Measurements from ENCODE around the gene ANO1.

Gene ANO1

DNA sequence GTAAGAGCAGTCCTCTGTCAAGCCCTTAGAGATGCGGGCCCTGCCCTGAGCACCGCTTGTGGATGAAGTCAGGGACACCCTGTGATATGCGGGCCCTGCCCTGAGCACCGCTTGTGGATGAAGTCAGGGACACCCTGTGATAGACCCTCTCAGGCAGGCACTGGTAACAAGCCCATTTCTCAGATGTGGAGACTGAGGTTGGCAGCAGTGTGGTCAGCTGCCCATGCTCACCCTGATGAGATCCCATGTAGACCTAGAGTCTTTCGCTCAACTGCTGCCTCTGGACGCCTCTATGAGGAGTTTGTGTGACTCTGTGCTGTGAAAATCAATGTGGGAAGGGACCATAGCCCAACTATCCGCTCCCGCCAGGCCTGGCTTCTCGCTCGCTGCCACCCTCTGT, 66.1 kb downstream of the ANO1 start:
- FAIRE-seq (no peak), DNase-seq (ENCODE audit: insufficient read length, low spot score) (no peak)

DNA sequence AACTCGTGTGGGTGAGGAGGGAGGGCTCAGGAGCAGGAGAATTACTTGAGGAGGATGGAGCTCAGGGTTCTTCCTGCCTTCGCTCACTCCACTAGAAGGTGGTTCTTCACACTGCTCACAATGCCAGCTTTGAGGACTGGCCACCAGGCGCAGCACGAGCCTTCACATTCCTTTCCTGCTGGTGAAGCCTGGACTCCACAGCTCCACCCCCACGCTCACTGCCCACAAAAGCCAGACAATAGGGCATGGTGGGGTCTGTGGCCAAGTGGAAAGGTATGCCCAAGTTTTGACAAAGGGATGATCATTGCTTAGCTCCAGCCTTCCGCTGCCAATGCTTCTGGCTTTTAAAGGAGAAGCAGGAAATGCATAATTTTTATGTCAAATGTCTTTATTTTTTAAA, 67.0 kb downstream of the ANO1 start:
- DNase-seq (ENCODE audit: insufficient read length, low spot score) (no peak), FAIRE-seq (no peak)
- TF ChIP-seq SPI1 (IDR thresholded peaks at IDR 0.05; ENCODE audit: low read depth, low read length), result no peak
- TF ChIP-seq POLR2AphosphoS5 (IDR thresholded peaks at IDR 0.05; ENCODE audit: low read depth, low read length), result no peak
- TF ChIP-seq POU2F2 (IDR thresholded peaks at IDR 0.05; ENCODE audit: low read depth, low read length), result no peak
- no peak for TF ChIP-seq TAF1 (IDR thresholded peaks at IDR 0.05; ENCODE audit: low read depth, low read length)
- TF ChIP-seq PAX5 (IDR thresholded peaks at IDR 0.05; ENCODE audit: insufficient read depth, low read length, severe bottlenecking), result no peak
- TF ChIP-seq POLR2A (IDR thresholded peaks at IDR 0.05; ENCODE audit: low read depth, low read length), result no peak

More for the DNA sequence above, 66.1 kb downstream of the ANO1 start:
- TF ChIP-seq TAF1 (IDR thresholded peaks at IDR 0.05; ENCODE audit: low read depth, low read length), result no peak
- no peak for TF ChIP-seq POLR2AphosphoS5 (IDR thresholded peaks at IDR 0.05; ENCODE audit: low read depth, low read length)
- no peak for TF ChIP-seq PAX5 (IDR thresholded peaks at IDR 0.05; ENCODE audit: insufficient read depth, low read length, severe bottlenecking)
- no peak for TF ChIP-seq POLR2A (IDR thresholded peaks at IDR 0.05; ENCODE audit: low read depth, low read length)
- TF ChIP-seq SPI1 (IDR thresholded peaks at IDR 0.05; ENCODE audit: low read depth, low read length), result no peak
- TF ChIP-seq POU2F2 (IDR thresholded peaks at IDR 0.05; ENCODE audit: low read depth, low read length), result no peak

DNA sequence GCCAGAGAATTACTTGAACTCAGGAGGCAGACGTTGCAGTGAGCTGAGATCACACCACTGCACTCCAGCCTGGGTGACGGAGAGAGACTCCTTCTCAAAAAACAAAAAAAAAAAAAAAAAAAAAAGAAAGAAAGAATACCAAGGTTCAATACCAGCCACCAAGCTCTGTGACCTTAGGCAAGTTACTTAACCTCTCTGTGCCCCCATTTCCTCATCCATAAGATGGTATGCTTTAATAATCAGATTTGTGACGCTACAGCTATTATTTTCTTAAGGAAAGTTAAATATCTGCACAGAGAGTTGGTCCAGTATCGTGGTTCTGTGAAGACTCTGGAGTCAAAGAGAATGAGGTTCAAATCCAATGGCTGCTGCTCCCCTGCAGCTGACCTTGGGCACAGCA, 67.7 kb downstream of the ANO1 start:
- no peak for DNase-seq (ENCODE audit: insufficient read length, low spot score)
- FAIRE-seq, result no peak
- TF ChIP-seq POLR2AphosphoS5 (IDR thresholded peaks at IDR 0.05; ENCODE audit: low read depth, low read length) (no peak), POLR2A (IDR thresholded peaks at IDR 0.05; ENCODE audit: low read depth, low read length) (no peak), SPI1 (IDR thresholded peaks at IDR 0.05; ENCODE audit: low read depth, low read length) (no peak), PAX5 (IDR thresholded peaks at IDR 0.05; ENCODE audit: insufficient read depth, low read length, severe bottlenecking) (no peak), POU2F2 (IDR thresholded peaks at IDR 0.05; ENCODE audit: low read depth, low read length) (no peak), TAF1 (IDR thresholded peaks at IDR 0.05; ENCODE audit: low read depth, low read length) (no peak)

- FAIRE-seq (no peak), DNase-seq (ENCODE audit: insufficient read length, low spot score) (no peak)
- TF ChIP-seq POLR2A (IDR thresholded peaks at IDR 0.05; ENCODE audit: low read depth, low read length), result no peak
- TF ChIP-seq POLR2AphosphoS5 (IDR thresholded peaks at IDR 0.05; ENCODE audit: low read depth, low read length), result no peak
- no peak for TF ChIP-seq TAF1 (IDR thresholded peaks at IDR 0.05; ENCODE audit: low read depth, low read length)
- no peak for TF ChIP-seq SPI1 (IDR thresholded peaks at IDR 0.05; ENCODE audit: low read depth, low read length)
- TF ChIP-seq PAX5 (IDR thresholded peaks at IDR 0.05; ENCODE audit: insufficient read depth, low read length, severe bottlenecking), result no peak
- TF ChIP-seq POU2F2 (IDR thresholded peaks at IDR 0.05; ENCODE audit: low read depth, low read length), result no peak
These were observed 68.2 kb downstream of the ANO1 start for GRCh38 chr11:70146299-70146698.

DNA sequence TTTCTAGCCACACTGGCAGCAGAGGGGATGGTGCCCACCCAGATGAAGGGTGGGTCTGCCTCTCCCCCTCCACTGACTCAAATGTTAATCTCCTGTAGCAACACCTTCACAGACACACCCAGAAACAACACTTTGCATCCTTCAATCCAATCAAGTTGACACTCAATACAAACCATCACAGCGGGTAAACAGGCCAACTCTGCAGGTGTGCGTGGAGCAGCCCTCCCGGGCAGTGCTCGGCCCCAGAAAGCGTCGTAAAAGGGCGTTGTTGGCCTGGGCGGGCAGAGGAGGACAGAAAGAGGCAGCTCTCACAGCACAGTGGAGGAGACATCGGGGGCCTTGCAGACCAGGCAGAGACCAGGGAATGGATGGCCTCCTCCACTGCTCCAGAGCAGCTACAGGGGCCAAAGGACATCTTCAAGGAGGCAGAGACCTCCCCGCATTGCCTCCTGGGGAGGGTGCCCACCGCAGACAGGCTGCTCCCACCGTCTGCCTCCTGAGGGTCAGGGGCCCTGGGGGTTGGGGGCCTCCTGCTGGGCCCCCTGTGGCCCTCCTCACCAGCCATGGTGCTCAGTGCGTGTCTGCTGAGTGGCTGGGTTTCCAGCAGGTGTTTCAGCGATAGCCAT, 68.9 kb downstream of the ANO1 start:
- FAIRE-seq (no peak), DNase-seq (ENCODE audit: insufficient read length, low spot score) (no peak)
- no peak for TF ChIP-seq TAF1 (IDR thresholded peaks at IDR 0.05; ENCODE audit: low read depth, low read length)
- TF ChIP-seq POLR2A (IDR thresholded peaks at IDR 0.05; ENCODE audit: low read depth, low read length), result no peak
- no peak for TF ChIP-seq PAX5 (IDR thresholded peaks at IDR 0.05; ENCODE audit: insufficient read depth, low read length, severe bottlenecking)
- no peak for TF ChIP-seq POU2F2 (IDR thresholded peaks at IDR 0.05; ENCODE audit: low read depth, low read length)
- no peak for TF ChIP-seq POLR2AphosphoS5 (IDR thresholded peaks at IDR 0.05; ENCODE audit: low read depth, low read length)
- no peak for TF ChIP-seq SPI1 (IDR thresholded peaks at IDR 0.05; ENCODE audit: low read depth, low read length)

DNA sequence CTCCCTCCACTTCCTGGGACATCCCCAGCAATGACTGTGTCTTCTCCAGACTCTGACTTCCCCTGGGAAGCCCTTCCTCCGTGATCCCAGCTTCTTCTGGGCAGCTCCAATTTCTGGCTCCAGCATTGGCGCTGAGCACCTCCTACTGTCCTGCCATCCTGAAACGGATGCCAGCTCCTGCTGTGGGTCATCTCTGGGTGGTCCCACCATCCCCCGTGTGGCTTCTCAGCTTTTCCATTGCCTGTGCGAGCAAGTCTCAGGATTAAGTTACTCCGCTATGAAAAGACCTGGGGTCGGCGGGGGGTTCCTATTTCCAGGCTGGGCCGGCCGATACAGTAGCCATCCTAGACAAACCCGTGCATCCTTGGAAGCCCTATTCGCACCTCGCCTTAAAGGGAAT, 69.6 kb downstream of the ANO1 start:
- DNase-seq (ENCODE audit: insufficient read length, low spot score) (no peak), FAIRE-seq (no peak)
- TF ChIP-seq POU2F2 (IDR thresholded peaks at IDR 0.05; ENCODE audit: low read depth, low read length) (no peak), POLR2A (IDR thresholded peaks at IDR 0.05; ENCODE audit: low read depth, low read length) (no peak), PAX5 (IDR thresholded peaks at IDR 0.05; ENCODE audit: insufficient read depth, low read length, severe bottlenecking) (no peak), SPI1 (IDR thresholded peaks at IDR 0.05; ENCODE audit: low read depth, low read length) (no peak), TAF1 (IDR thresholded peaks at IDR 0.05; ENCODE audit: low read depth, low read length) (no peak), POLR2AphosphoS5 (IDR thresholded peaks at IDR 0.05; ENCODE audit: low read depth, low read length) (no peak)

DNA sequence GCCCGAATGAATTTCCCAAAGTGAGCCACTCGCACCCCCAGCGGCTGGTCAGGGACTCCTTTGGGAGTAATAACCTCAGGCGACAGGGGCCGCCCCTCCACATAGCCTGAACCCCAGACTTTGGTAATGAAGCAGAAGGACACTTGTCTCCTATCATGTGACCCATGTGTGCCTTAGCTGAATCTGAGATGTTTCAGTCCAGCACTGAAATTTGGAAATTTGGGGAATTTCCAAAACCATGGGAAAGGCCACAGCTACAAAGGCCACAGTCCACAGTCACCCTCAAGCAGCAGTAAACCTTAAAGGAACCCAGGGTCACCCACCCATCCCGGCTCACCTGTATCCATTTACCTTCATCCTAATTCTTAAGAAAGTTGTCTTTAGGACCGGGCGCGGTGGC, 73.6 kb downstream of the ANO1 start:
- no peak for DNase-seq (ENCODE audit: insufficient read length, low spot score)
- TF ChIP-seq TAF1 (IDR thresholded peaks at IDR 0.05; ENCODE audit: low read depth, low read length), result no peak
- no peak for TF ChIP-seq PAX5 (IDR thresholded peaks at IDR 0.05; ENCODE audit: insufficient read depth, low read length, severe bottlenecking)
- TF ChIP-seq POLR2A (IDR thresholded peaks at IDR 0.05; ENCODE audit: low read depth, low read length), result no peak
- TF ChIP-seq POLR2AphosphoS5 (IDR thresholded peaks at IDR 0.05; ENCODE audit: low read depth, low read length), result no peak
- TF ChIP-seq SPI1 (IDR thresholded peaks at IDR 0.05; ENCODE audit: low read depth, low read length), result no peak
- no peak for TF ChIP-seq POU2F2 (IDR thresholded peaks at IDR 0.05; ENCODE audit: low read depth, low read length)
- FAIRE-seq, result no peak

DNA sequence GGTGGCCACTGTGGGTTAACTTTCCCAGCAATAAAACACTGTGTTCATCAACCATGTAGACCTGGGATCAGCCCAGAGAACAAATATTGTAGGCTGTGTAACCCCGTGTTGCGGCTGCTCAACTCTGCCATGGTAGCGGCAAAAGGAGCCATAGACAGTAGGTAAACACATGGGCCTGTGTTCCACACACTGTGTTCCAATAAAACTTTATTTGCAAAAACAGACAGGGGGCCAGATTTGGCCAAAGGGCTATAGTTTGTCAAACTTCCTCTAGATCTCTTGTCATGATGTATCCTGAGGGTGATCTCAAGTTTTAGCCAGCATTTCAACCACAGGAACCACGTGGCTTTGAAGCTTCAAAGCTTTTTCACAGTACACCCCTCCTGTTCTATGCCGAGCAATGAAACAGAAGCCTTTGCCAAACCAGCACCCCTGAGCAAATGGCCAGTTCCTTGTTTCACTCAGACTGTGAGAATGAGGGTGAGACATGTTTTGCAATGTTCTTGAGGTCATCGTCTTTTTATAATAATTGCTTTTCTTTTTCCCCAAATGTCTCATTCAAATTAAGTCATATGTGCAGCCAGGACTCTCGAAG, 75.1 kb downstream of the ANO1 start:
- DNase-seq (ENCODE audit: insufficient read length, low spot score) (no peak), FAIRE-seq (no peak)
- TF ChIP-seq POU2F2 (IDR thresholded peaks at IDR 0.05; ENCODE audit: low read depth, low read length) (no peak), POLR2A (IDR thresholded peaks at IDR 0.05; ENCODE audit: low read depth, low read length) (no peak), SPI1 (IDR thresholded peaks at IDR 0.05; ENCODE audit: low read depth, low read length) (no peak), POLR2AphosphoS5 (IDR thresholded peaks at IDR 0.05; ENCODE audit: low read depth, low read length) (no peak), PAX5 (IDR thresholded peaks at IDR 0.05; ENCODE audit: insufficient read depth, low read length, severe bottlenecking) (no peak), TAF1 (IDR thresholded peaks at IDR 0.05; ENCODE audit: low read depth, low read length) (no peak)

DNA sequence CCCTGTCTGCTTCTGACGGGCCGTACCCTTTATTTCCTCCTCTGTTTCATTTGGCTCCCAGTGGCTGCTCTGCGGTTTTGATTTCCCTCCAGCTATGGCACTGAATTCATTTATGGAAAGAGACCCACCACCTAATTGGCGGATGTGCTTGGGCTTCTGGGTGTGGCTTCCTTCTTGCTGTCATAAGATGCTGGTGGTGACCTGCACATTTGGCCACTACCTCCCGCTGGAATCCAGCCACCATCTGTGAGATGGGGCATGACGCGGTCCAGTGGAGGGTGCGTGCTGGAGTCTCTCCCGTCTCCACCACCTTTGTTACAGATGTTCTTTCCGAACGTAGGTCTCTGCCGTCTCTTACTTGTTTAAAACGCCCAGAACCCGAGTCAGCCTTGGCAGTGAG, 77.3 kb downstream of the ANO1 start:
- FAIRE-seq (no peak), DNase-seq (ENCODE audit: insufficient read length, low spot score) (no peak)
- no peak for TF ChIP-seq POLR2A (IDR thresholded peaks at IDR 0.05; ENCODE audit: low read depth, low read length)
- no peak for TF ChIP-seq POU2F2 (IDR thresholded peaks at IDR 0.05; ENCODE audit: low read depth, low read length)
- no peak for TF ChIP-seq SPI1 (IDR thresholded peaks at IDR 0.05; ENCODE audit: low read depth, low read length)

Data from GM12891 (cell line).